Anterior cingulate cortex (tissue), 58 donors: ENCODE results near the gene PITX1.
A peak's percentile ranks its signal among the peaks of the same experiment; 100 is the strongest.

Source experiments
- DNase-seq, 58 donors: peaks; one replicate each; lab custom pipeline; 2025; lab: John Stamatoyannopoulos, UW

PITX1 gene

GRCh38 chr5:135063056-135063445 is 29.0 kb upstream of the PITX1 start:
- DNase-seq: no peak

GRCh38 chr5:135062216-135063055 is 28.4 kb upstream of the PITX1 start:
- DNase-seq: no peak

GRCh38 chr5:135061001-135061400 is 27.0 kb upstream of the PITX1 start:
- no peak for DNase-seq

GRCh38 chr5:135060021-135060420 is 26.0 kb upstream of the PITX1 start:
- no peak for DNase-seq

- DNase-seq: no peak
These were observed 25.2 kb upstream of the PITX1 start for GRCh38 chr5:135059000-135059923.

GRCh38 chr5:135058331-135058732 is 24.3 kb upstream of the PITX1 start:
- DNase-seq: no peak

- no peak for DNase-seq
These were observed 23.2 kb upstream of the PITX1 start for GRCh38 chr5:135057233-135057632.

- DNase-seq: no peak
These were observed 22.4 kb upstream of the PITX1 start for GRCh38 chr5:135056316-135057030.

- DNase-seq: peak in 1 of 58 donors; percentile 4
These were observed 21.4 kb upstream of the PITX1 start for GRCh38 chr5:135055396-135055795.

GRCh38 chr5:135054546-135054945 is 20.5 kb upstream of the PITX1 start:
- DNase-seq: no peak

- no peak for DNase-seq
These were observed 20.0 kb upstream of the PITX1 start for GRCh38 chr5:135053989-135054388.

GRCh38 chr5:135053278-135053677 is 19.2 kb upstream of the PITX1 start:
- no peak for DNase-seq

GRCh38 chr5:135052511-135053145 is 18.6 kb upstream of the PITX1 start:
- DNase-seq: no peak

GRCh38 chr5:135051872-135052271 is 17.8 kb upstream of the PITX1 start:
- no peak for DNase-seq

- no peak for DNase-seq
These were observed 17.4 kb upstream of the PITX1 start for GRCh38 chr5:135051399-135051798.

- no peak for DNase-seq
These were observed 16.3 kb upstream of the PITX1 start for GRCh38 chr5:135050244-135050767.

GRCh38 chr5:135048930-135049329 is 14.9 kb upstream of the PITX1 start:
- no peak for DNase-seq

GRCh38 chr5:135048286-135048685 is 14.3 kb upstream of the PITX1 start:
- no peak for DNase-seq

- no peak for DNase-seq
These were observed 13.3 kb upstream of the PITX1 start for GRCh38 chr5:135047347-135047695.

- no peak for DNase-seq
These were observed 12.8 kb upstream of the PITX1 start for GRCh38 chr5:135046661-135047346.
